ENCODE results near the gene IL17REL.

The IL17REL gene

GRCh38 chr22:50010676-50011446 lies 1.7 kb downstream of the IL17REL start:
- in situ Hi-C loops (cut with MboI; ENCODE audit: low sequenced_read_pairs) = no loop called here
- peaks cover 21% of the 10 kb centered on the region for H3K27me3 ChIP-seq (ENCODE audit: low read depth)

GRCh38 chr22:50009765-50010675 lies 2.5 kb downstream of the IL17REL start:
- no peak overlapping the region for H3K4me3 ChIP-seq
- in situ Hi-C loops (cut with MboI; ENCODE audit: low sequenced_read_pairs) = no loop called here

More at GRCh38 chr22:50010676-50011446, 1.7 kb downstream of the IL17REL start:
- no peak overlapping the region for H3K4me3 ChIP-seq
- H3K36me3 ChIP-seq (replicated peaks) = no peaks in the 10 kb centered on the region
- H3K9me3 ChIP-seq = no peaks in the 10 kb centered on the region
- no peak for DNase-seq (ENCODE audit: low spot score in 2 of 2)
- H3K4me1 ChIP-seq = no peaks in the 10 kb centered on the region

DNA sequence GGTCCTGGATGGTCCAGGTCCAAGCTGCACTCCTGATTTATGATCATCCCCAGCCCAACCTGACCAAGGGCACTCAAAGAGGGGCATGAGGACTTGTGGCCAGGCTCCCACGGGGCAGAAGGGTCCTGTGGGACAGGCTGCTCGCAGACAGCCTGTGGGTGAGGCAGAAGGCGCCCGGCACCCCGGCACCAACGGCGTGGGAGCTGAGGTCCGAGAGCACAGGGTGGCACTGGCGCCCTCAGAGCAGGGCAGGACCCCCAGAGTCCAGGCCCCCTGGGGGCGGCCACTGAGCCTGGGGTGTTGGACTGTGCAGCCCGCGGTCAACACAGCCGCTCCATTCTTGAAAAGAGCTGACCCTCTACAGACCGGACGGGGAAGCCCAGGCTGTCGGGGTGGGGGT lies 3.3 kb downstream of the IL17REL start:
- in situ Hi-C loops (cut with MboI; ENCODE audit: low sequenced_read_pairs) = no loop called here
- Histone ChIP-seq H3K4me3 (no peak overlapping the region), H3K36me3 (replicated peaks) (no peaks in the 10 kb centered on the region), H3K27me3 (ENCODE audit: low read depth) (peaks cover 13% of the 10 kb centered on the region), H3K9me3 (no peaks in the 10 kb centered on the region), H3K4me1 (no peaks in the 10 kb centered on the region)
- DNase-seq (ENCODE audit: low spot score in 2 of 2) = no peak

More at GRCh38 chr22:50009765-50010675, 2.5 kb downstream of the IL17REL start:
- Histone ChIP-seq H3K4me1 (no peaks in the 10 kb centered on the region), H3K9me3 (no peaks in the 10 kb centered on the region), H3K27me3 (ENCODE audit: low read depth) (peaks cover 21% of the 10 kb centered on the region), H3K36me3 (replicated peaks) (no peaks in the 10 kb centered on the region)
- no peak for DNase-seq (ENCODE audit: low spot score in 2 of 2)

- Histone ChIP-seq H3K4me1 (no peaks in the 10 kb centered on the region), H3K4me3 (no peak overlapping the region), H3K36me3 (replicated peaks) (no peaks in the 10 kb centered on the region), H3K27me3 (ENCODE audit: low read depth) (peaks cover 10% of the 10 kb centered on the region), H3K9me3 (no peaks in the 10 kb centered on the region)
- in situ Hi-C loops (cut with MboI; ENCODE audit: low sequenced_read_pairs) = no loop called here
- no peak for DNase-seq (ENCODE audit: low spot score in 2 of 2)
These were observed 4.2 kb downstream of the IL17REL start for GRCh38 chr22:50008151-50009040.

- no peaks in the 10 kb centered on the region for H3K4me1 ChIP-seq
- no peak for DNase-seq (ENCODE audit: low spot score in 2 of 2)
- in situ Hi-C loops (cut with MboI; ENCODE audit: low sequenced_read_pairs) = no loop called here
- no peak overlapping the region for H3K4me3 ChIP-seq
- no peaks in the 10 kb centered on the region for H3K9me3 ChIP-seq
- H3K36me3 ChIP-seq (replicated peaks) = no peaks in the 10 kb centered on the region
- peaks cover 10% of the 10 kb centered on the region for H3K27me3 ChIP-seq (ENCODE audit: low read depth)
These were observed 5.5 kb downstream of the IL17REL start for GRCh38 chr22:50007057-50007511.

DNA sequence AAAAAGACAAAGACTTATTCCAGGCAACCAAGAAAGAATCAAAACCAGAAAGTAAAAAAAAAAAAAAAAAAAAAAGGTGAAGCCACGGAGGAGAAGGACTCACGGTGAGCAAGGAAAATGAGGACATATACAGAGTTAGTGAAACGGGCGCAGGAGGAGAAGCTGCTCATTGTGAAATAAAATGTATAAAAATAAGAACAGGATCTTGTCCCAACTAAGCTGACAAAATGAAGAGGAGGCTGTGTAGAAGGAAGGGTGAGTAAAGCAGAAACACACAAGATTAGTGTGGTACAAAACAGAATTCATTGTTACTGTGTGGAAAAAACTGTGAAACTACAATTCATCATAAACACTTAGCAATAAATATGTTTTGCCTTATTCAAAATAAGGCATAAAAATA lies 7.6 kb downstream of the IL17REL start:
- Histone ChIP-seq H3K36me3 (replicated peaks) (no peaks in the 10 kb centered on the region), H3K9me3 (no peaks in the 10 kb centered on the region), H3K27me3 (ENCODE audit: low read depth) (0 out of 2 replicates have a peak, but pooled peaks cover 2% of the 10 kb centered on the region), H3K4me1 (no peaks in the 10 kb centered on the region), H3K4me3 (no peak overlapping the region)
- in situ Hi-C loops (cut with MboI; ENCODE audit: low sequenced_read_pairs) = no loop called here
- DNase-seq (ENCODE audit: low spot score in 2 of 2) = no peak

DNA sequence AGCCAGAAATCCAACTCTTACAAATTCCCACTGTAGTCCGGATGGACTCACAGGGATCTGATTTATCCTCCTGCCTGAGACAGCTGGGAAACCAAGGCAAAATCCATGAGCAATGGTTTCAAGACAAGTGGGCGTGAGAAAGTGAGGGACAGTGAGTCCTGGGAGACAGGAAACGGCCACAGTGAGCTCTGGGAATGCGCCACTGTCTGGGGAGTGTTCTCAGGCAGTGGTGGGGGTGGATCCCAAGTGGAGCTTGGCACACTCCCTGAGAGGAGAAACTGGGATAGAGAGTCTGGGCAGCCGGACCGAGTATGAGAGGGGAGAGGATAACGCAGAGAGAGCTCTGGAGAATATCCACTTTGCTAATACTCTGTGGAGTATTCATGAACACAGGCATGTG lies 9.8 kb downstream of the IL17REL start:
- in situ Hi-C loops (cut with MboI; ENCODE audit: low sequenced_read_pairs) = no loop called here
- H3K9me3 ChIP-seq = no peaks in the 10 kb centered on the region

GRCh38 chr22:50001388-50002231 lies 11.0 kb downstream of the IL17REL start:
- DNase-seq (ENCODE audit: low spot score in 2 of 2) = no peak
- Histone ChIP-seq H3K27me3 (ENCODE audit: low read depth) (no peaks in the 10 kb centered on the region), H3K4me3 (no peak overlapping the region), H3K36me3 (replicated peaks) (no peaks in the 10 kb centered on the region), H3K9me3 (no peaks in the 10 kb centered on the region), H3K4me1 (no peaks in the 10 kb centered on the region)
- in situ Hi-C loops (cut with MboI; ENCODE audit: low sequenced_read_pairs) = no loop called here

More for the DNA sequence above, 9.8 kb downstream of the IL17REL start:
- H3K4me1 ChIP-seq = no peaks in the 10 kb centered on the region
- H3K27me3 ChIP-seq (ENCODE audit: low read depth) = no peaks in the 10 kb centered on the region
- no peak for DNase-seq (ENCODE audit: low spot score in 2 of 2)
- H3K4me3 ChIP-seq = no peak overlapping the region
- H3K36me3 ChIP-seq (replicated peaks) = no peaks in the 10 kb centered on the region

- Histone ChIP-seq H3K4me1 (no peaks in the 10 kb centered on the region), H3K36me3 (replicated peaks) (no peaks in the 10 kb centered on the region), H3K27me3 (ENCODE audit: low read depth) (no peaks in the 10 kb centered on the region), H3K4me3 (no peak overlapping the region), H3K9me3 (no peaks in the 10 kb centered on the region)
- in situ Hi-C loops (cut with MboI; ENCODE audit: low sequenced_read_pairs) = no loop called here
- DNase-seq (ENCODE audit: low spot score in 2 of 2) = no peak
These were observed 11.8 kb downstream of the IL17REL start for GRCh38 chr22:50000587-50001387.

DNA sequence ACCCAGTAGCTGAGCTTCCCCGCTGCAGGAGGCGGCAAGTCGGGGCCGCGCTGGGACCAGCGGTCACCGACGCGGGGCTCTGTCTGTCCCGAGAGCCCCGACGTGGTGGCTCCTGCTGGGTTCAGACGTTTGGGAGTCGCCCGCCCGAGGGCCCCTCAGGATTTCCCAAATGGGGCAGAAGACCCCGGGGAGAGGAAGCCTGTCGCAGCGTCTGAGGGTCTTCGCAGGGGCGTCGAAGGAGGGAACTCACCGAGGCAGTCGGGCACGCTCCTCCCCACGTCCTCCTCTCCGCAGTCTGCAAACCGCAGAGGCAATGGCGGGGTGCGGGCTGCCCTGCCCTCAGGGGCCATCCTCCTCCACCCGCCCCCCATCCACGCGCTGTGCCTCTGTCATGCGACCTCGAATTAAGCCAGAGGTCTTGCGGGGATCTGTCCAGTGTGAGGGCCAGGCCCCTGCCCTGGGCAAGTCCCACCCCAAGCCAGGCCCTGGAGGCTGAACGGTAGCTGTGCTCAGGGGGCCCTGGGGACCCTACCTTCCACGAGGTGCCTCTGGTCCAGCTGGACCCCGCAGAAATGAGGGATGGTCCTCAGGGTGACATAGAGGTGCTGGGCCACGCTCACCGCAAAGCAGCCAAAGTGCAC lies 12.5 kb downstream of the IL17REL start:
- Histone ChIP-seq H3K27me3 (ENCODE audit: low read depth) (no peaks in the 10 kb centered on the region), H3K36me3 (replicated peaks) (no peaks in the 10 kb centered on the region), H3K9me3 (no peaks in the 10 kb centered on the region), H3K4me1 (no peaks in the 10 kb centered on the region), H3K4me3 (peak overlapping the region; percentile 33)
- DNase-seq (ENCODE audit: low spot score in 2 of 2) = no peak
- in situ Hi-C loops (cut with MboI; ENCODE audit: low sequenced_read_pairs) = no loop called here

GRCh38 chr22:49999063-49999945 lies 13.3 kb downstream of the IL17REL start:
- Histone ChIP-seq H3K4me3 (peak overlapping the region; percentile 33), H3K4me1 (no peaks in the 10 kb centered on the region), H3K9me3 (no peaks in the 10 kb centered on the region), H3K36me3 (replicated peaks) (no peaks in the 10 kb centered on the region), H3K27me3 (ENCODE audit: low read depth) (no peaks in the 10 kb centered on the region)
- in situ Hi-C loops (cut with MboI; ENCODE audit: low sequenced_read_pairs) = no loop called here
- peak in 1 of 2 experiments; percentile 74 for DNase-seq (ENCODE audit: low spot score in 2 of 2)

Measured in HAP-1 (cell line).